CD4-positive, alpha-beta T cell (primary cell): Measurements from ENCODE around the gene WNT5B. TPM values are rescaled to one million over a fixed set of nuclear protein-coding genes. Genes with fewer than 3 reads are reported as not detected.

Source experiments
- ATAC-seq: fragments of 200-7000 bp; cut with Tn5 transposase; one replicate; pipeline ENCODE4 v1.10.0; 2022; ENCODE audit warnings: mild to moderate bottlenecking; ENCODE audit not compliant: poor library complexity
- CTCF ChIA-PET: fragments of 350-600 bp; sonication (Branson Sonifier 250); formaldehyde crosslinking; loops from one replicate; lab custom pipeline; 2021; ENCODE audit warnings: antibody characterized with exemption, inconsistent platforms; lab: Charles Lee
- POLR2A ChIA-PET: fragments of 350-600 bp; sonication (Branson Sonifier 250); formaldehyde crosslinking; loops from one replicate; lab custom pipeline; 2021; ENCODE audit warnings: antibody characterized with exemption, inconsistent platforms; lab: Charles Lee
- DNase-seq, 14 experiments: peaks; one replicate each; pipeline ENCODE4 v3.0.0-alpha.2; 2013 to 2020; ENCODE audit warnings: mixed read lengths in 2 of 14
- H3K27ac ChIP-seq, 2 donors: one replicate each; pipeline versions ENCODE4 v1.5.1 to v1.7.0; 2013; ENCODE audit warnings: low read length in 2 of 2, low read depth in 1 of 2, mild to moderate bottlenecking in 1 of 2
- H3K27me3 ChIP-seq, 2 experiments: 1 replicate in 1 of 2; 2 replicates in 1 of 2; pipeline versions ENCODE4 v1.6.1 to v1.7.0; 2013; ENCODE audit warnings: low read length in 2 of 2, control low read depth in 1 of 2, mild to moderate bottlenecking in 1 of 2, moderate library complexity in 1 of 2; ENCODE audit not compliant: insufficient read depth in 2 of 2, control insufficient read depth in 1 of 2
- H3K36me3 ChIP-seq: one replicate; pipeline ENCODE4 v1.6.1; 2013; ENCODE audit warnings: low read length, control low read depth; ENCODE audit not compliant: insufficient read depth
- H3K4me1 ChIP-seq: one replicate; pipeline ENCODE4 v1.6.1; 2013; ENCODE audit warnings: low read length, control low read depth; ENCODE audit not compliant: insufficient read depth
- H3K4me3 ChIP-seq: one replicate; pipeline ENCODE4 v1.5.1; 2013; ENCODE audit warnings: mild to moderate bottlenecking, low read length, moderate library complexity
- H3K9me3 ChIP-seq, 2 experiments: 1 replicate in 1 of 2; 2 replicates in 1 of 2; pipeline versions ENCODE4 v1.6.1 to v1.7.0; 2013; ENCODE audit warnings: low read length in 2 of 2, mild to moderate bottlenecking in 2 of 2, control low read depth in 1 of 2, moderate library complexity in 1 of 2; ENCODE audit not compliant: control insufficient read depth in 1 of 2, insufficient read depth in 1 of 2
- H3K27ac Mint-ChIP-seq: one replicate; pipeline ENCODE4 v1.8.0; 2020; ENCODE audit warnings: mixed read lengths
- H3K27me3 Mint-ChIP-seq: one replicate; pipeline ENCODE4 v1.8.0; 2021; ENCODE audit warnings: mixed read lengths
- H3K36me3 Mint-ChIP-seq: one replicate; pipeline ENCODE4 v1.8.0; 2021; ENCODE audit warnings: low read depth, mixed read lengths
- H3K4me1 Mint-ChIP-seq: one replicate; pipeline ENCODE4 v1.8.0; 2021; ENCODE audit warnings: low read depth, mixed read lengths
- H3K4me3 Mint-ChIP-seq: one replicate; pipeline ENCODE4 v1.8.0; 2020; ENCODE audit warnings: mild to moderate bottlenecking, mixed read lengths
- H3K9me3 Mint-ChIP-seq: one replicate; pipeline ENCODE4 v1.8.0; 2020; ENCODE audit warnings: mixed read lengths
- CTCF ChIP-seq: fragments of 200-600 bp; IDR thresholded peaks from one replicate; pipeline ENCODE4 v1.8.0; 2022; ENCODE audit warnings: antibody characterized with exemption, mild to moderate bottlenecking
- intact Hi-C, 2 experiments: fragments of 100-400 bp; cut with DNase I in 1 of 2; cut with micrococcal nuclease in 1 of 2; formaldehyde crosslinking; loops; one replicate each; pipeline versions ENCODE4 v1.15.1 to v1.9.0; 2023 to 2025; cut with DNase I, micrococcal nuclease
- total RNA-seq, 174 experiments: library from RNA in 2 of 174; stranded (reverse) in 2 of 174; gene quantifications; one replicate each; pipeline ENCODE4 v1.2.3 and lab custom pipeline; 2021 to 2026

WNT5B gene
- total RNA-seq, 2 experiments from 2014 or later, result not detected

DNA sequence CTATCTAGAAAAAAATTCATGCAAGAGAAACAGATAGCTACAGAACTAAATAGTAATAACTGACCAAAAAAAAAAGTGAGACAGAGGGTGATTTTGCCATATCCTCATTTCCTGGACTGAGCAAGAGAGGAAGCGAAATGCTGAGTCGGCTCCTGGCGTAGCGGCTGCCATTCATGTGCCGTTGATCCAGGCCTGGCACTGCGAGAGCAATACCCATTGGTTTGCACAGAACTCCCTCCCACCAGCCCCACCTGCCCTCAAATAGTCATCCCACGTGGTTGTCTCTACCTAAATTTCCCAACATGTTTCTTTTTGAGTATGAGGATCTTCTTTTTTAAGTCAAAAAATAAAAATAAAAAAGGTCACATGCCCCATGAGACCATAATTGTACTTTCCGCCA, 9.4 kb upstream of the WNT5B start:
- Mint-ChIP-seq H3K36me3 (no peaks in the 10 kb centered on the region), H3K27ac (no peak overlapping the region), H3K27me3 (peaks cover 10% of the 10 kb centered on the region), H3K4me3 (no peak overlapping the region), H3K4me1 (no peaks in the 10 kb centered on the region), H3K9me3 (no peaks in the 10 kb centered on the region)
- H3K9me3 ChIP-seq, result no peaks in the 10 kb centered on the region
- H3K27me3 ChIP-seq, result no peaks in the 10 kb centered on the region
- no peaks in the 10 kb centered on the region for H3K36me3 ChIP-seq
- ChIA-PET POLR2A (no interaction called here), CTCF (no interaction called here)
- no peak for ATAC-seq
- DNase-seq, result peak in 3 of 14 experiments; percentile 19 to 57 (median 49)
- H3K27ac ChIP-seq, result no peak overlapping the region
- TF ChIP-seq CTCF, result no peak
- no peak overlapping the region for H3K4me3 ChIP-seq
- no peaks in the 10 kb centered on the region for H3K4me1 ChIP-seq
- intact Hi-C loops, result no loop called here

DNA sequence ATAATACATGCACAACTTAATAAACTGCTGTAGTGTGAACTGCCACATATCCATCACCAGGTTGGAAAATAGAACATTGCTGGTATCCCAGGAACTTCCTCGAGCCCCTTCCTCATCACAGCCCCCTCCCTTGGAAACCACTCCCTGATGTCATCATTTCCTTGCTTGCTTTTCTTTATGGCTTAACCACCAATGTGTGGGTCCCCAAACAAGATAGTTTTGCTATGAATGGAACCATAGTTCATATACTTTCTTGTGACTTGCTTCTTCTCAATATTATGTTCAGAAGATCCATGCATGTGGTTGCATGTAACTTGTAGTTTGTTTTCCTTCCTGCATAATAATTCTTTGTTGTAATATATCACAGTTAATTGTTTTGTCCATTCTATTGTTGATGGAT, 8.9 kb upstream of the WNT5B start:
- Mint-ChIP-seq H3K36me3 (no peaks in the 10 kb centered on the region), H3K27me3 (peaks cover 15% of the 10 kb centered on the region), H3K4me3 (no peak overlapping the region), H3K9me3 (no peaks in the 10 kb centered on the region), H3K4me1 (no peaks in the 10 kb centered on the region), H3K27ac (no peak overlapping the region)
- H3K4me3 ChIP-seq, result no peak overlapping the region
- no peaks in the 10 kb centered on the region for H3K36me3 ChIP-seq
- DNase-seq (no peak), ATAC-seq (no peak)
- no peaks in the 10 kb centered on the region for H3K27me3 ChIP-seq
- no peaks in the 10 kb centered on the region for H3K9me3 ChIP-seq
- TF ChIP-seq CTCF, result no peak
- H3K27ac ChIP-seq, result no peak overlapping the region
- ChIA-PET POLR2A (no interaction called here), CTCF (no interaction called here)
- no peaks in the 10 kb centered on the region for H3K4me1 ChIP-seq
- intact Hi-C loops, result no loop called here

GRCh38 chr12:1622406-1622805, 6.6 kb upstream of the WNT5B start:
- Histone ChIP-seq H3K9me3 (no peaks in the 10 kb centered on the region), H3K4me1 (no peaks in the 10 kb centered on the region), H3K36me3 (no peaks in the 10 kb centered on the region), H3K27ac (no peak overlapping the region), H3K4me3 (no peak overlapping the region), H3K27me3 (no peaks in the 10 kb centered on the region)
- POLR2A ChIA-PET, result no interaction called here
- Mint-ChIP-seq H3K9me3 (no peaks in the 10 kb centered on the region), H3K27ac (no peak overlapping the region), H3K4me3 (no peak overlapping the region), H3K36me3 (no peaks in the 10 kb centered on the region), H3K27me3 (peaks cover 21% of the 10 kb centered on the region), H3K4me1 (no peaks in the 10 kb centered on the region)
- no peak for DNase-seq
- CTCF ChIA-PET, result no interaction called here
- ATAC-seq, result no peak
- no peak for TF ChIP-seq CTCF
- intact Hi-C loops, result no loop called here
